Measurements from ENCODE around the gene SHANK2.

Gene SHANK2

DNA sequence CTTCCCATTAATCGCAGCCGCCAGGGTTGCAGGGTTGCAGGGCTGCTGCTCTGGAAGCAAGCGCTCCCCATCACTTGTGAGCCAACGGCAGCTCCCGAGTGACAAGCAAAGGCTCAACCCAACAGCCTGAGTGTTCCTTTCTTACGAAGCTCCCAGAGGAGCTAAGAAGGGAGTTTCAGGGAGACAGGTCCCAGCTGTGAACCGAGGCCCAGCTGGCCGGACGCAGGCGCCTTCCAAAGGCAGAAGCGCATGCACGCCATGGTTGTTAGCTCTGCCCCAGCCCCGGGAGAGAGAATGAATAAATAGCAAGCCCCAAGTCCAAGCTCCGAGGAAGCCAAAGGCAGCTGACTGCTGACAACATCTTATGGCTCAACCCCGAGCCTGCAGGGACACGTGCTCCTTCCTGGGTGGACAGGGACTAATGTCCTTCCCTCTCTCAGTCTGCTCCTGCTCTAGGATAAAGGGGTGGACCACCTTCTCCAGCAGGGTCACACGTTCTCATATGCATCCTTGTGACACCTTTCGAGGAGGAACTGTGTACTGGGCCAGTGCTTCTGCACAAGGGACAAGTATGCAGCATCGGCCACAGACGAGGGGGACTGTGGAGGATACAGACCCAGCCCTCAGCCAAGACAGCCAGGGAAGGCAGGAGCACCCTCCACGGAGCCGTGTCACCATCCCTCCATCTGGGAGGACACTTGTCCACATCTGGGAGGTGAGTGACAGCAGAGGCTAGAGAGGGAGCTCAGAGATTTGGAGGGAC, 29.9 kb downstream of the SHANK2 start:
- no peak for DNase-seq (ENCODE audit: low read depth in 3 of 3)

DNA sequence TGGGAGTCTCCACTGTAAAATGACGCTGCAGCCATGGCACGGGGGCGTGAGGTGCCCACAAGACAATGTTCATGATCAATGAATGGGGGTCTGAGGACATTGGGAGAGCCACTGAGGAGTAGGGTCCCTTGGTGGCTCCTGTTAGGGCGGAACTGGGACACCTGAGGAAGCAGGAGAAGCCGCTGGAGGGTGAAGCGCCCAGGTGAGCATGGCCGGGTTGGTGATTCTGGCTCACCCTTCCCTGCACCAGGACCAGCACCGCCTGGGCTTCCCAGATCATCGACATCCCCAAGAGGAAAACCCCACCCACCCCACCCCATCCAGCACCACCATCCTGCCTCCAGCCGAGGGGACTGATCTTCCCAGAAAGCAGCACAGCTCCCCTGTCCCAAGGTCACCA, 30.6 kb downstream of the SHANK2 start:
- DNase-seq (ENCODE audit: low read depth in 3 of 3), result no peak

DNA sequence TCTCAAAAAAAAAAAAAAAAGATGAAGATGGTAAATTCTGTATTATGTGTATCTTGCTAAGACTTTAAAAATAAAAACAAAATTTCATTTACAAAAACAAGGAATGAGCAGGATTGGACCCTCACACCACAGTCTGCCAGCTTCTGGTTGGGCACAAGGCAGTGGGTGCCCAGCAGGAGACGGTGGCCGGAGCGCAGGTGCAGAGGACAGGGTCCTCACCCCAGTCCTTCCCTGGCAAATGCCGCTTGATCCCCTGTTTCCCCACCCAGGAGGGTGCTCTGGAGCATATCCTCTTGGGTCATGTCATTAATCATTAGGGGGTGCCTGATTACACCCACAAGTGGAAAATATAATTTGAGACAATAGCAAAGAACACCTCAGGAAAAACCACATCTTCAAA, 31.2 kb downstream of the SHANK2 start:
- no peak for DNase-seq (ENCODE audit: low read depth in 3 of 3)

DNA sequence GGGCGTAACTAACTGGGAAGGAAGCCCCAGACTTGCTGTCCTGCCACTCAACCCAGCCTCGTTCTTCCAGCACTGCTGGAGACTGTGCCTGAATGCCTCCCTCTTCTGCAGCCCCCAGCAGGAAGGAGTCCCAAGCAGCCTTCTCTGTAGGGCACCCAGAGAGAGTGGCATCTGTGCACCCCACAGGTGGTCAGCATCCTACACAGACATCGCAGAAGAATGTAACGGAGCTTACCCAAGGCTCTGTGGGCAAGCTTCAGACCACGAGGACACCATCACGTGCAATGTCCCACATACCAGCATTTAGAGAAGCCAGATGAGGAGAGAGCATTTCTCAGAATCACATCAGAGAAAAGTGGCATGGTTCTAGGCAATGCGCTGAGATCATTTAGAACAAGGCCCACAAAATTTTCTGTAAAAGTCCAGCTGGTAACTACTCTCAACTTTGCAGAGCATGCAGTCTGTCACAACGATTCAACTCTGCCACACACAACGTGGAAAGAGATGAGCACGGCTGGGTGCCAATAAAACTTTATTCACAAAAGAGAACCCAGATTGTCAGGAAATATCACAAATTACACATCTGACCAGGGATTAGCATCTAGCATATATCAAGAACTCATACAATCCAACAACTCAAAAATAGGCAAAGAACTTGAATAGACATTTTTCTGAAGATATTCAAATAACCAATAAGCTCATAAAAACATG, 33.4 kb downstream of the SHANK2 start:
- DNase-seq (ENCODE audit: low read depth in 3 of 3), result no peak

DNA sequence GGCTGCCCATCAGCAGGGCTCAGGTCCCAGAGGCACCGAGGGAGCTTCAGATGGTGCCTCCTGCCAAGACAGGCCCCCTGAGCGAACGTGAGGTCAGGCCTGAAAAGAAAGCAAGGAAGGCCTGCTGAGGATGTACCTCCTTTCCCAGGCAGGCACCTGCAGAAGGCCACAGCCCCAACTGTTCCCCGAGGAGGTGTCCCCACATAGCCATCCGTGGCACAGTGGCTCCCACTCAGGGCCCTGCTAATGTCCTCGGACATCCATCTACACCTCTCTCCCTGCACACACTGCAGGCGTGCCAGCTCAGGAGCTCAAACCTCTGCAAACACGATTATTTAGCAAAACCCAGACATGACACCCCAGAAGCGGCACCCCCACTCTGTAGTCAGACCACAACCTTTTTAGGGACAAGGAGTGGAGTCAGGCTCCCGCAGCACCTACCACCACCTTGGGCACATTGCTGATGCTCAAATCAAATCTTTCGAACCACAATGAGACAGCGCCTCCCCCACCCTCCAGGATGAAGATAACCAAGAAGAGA, 36.9 kb downstream of the SHANK2 start:
- no peak for DNase-seq (ENCODE audit: low read depth in 3 of 3)

DNA sequence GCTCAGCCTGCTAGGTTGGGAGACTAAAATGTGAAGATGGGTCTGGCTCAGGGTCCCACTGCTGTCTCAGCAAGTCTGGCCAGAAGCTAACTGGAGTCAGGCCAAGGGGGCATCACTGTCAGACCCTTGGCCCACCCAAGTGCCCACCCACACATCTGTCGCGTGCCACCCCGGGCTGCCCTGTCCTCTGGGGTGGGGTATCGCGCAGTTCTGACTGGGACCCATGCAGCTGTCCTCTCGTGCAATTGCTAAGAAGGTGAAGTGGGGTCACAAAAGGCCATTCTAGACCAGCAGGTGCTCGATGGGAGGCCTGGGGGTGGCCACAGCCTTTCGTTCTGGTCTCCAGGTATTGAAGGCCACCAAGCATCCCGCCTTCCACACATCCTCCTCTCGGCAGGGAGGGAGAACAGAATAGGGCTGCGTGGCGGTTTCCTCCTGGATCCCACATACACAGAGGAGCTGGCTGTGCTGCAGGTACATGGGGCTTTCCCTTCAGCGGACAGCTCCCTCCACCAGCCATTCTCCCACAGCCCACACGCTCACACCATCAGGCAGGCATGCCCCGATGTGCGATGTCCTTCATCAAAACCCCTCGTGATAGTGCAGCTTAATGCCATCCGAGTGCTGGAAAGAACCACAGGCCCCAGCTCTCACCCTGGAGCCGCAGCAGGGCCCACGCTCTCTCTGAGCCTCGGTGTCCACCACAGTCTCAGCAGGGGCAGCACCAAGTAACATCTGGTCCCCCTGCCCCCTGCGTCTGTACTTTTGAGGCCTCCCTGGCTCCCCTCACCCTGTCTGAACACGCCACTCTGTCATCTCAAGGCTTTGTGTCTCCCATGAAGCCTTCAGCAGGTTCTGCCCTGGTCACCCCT, 37.6 kb downstream of the SHANK2 start:
- DNase-seq (ENCODE audit: low read depth in 3 of 3), result no peak

DNA sequence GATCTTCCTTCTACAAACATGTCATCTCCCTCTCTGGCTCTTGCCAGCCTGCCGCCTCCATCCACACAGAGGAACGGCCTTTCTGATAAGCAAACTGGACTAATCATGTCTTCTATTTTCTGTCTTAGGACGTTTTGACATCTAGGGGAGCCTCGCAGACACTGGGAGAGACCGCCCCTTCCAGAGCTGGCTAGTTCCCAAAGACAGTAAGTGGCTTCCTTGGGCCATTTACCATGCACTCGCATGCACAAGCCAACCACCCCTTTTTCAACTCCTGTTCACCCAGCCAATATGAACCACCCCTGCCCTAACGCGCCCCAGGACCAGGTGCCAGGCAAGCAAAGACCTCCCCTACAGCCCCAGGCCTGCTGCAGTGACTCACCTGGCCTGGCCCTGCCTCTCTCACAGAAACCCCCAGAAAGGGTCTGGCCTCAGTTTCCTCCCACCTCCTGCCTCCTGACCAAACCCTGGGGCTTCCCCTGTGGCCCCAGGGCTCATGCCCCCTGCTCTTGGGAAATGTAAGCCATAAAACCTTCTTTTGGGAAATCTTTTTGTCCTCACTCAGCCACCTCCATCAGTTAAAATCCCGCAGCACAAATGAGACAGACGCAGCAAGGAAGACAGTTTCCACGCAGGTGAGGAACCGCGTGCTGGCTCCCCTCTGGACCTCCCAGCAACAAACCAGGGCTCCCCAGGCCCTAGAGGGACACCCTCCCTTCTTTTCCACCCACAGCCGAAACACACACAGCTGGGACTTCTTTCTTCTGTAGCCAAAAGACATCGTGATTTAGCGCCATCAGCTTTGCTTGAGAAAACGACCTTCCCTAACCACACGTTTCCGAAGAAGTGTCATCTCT, 38.5 kb downstream of the SHANK2 start:
- DNase-seq (ENCODE audit: low read depth in 3 of 3), result no peak

DNA sequence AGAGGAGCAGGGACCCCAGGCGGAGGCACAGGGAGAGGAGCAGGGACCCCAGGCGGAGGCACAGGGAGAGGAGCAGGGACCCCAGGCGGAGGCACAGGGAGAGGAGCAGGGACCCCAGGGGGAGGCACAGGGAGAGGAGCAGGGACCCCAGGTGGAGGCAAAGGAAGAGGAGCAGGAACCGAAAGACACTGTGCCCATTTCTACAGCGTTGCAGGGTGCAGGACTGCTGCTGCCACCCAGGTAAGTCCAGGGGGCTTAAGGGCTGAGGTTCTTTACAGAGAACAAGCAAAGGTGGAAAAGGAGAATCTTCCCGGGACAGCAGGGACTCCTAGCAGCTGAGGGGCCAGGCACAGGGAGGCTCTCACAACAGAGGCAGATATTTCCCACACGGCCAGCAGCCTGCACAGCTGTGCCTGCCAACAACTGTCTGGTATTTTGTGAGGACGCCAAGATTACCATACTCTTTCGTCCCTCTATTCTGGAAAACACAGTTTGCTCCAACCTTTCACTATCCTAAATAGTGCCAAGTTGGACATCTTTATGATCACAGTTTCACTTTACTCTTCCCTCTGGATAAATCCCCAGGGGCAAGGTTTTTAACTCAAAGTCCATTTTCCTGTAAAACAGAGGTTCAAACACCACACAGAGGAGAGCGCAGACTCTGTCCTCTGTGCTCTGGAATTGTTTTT, 39.4 kb downstream of the SHANK2 start:
- DNase-seq (ENCODE audit: low read depth in 3 of 3), result no peak

DNA sequence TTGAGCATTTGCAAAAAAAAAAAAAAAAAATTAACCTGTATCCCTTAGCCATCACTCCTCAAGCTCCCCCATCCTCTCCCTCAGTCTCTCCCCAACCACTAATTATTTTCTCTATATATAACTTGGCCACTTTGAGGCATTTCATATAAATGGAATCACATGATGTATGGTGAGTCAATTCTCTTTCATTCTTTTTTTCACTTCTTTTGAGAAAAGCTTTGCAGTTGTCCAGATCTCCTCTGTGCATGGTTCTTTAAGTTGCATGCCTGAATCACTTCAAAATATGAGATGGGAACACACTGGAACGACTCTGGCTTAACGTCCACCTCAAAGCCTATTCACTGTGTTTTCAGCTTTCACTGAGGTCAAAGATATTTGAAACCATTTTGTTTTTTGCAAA, 40.7 kb downstream of the SHANK2 start:
- DNase-seq (ENCODE audit: low read depth in 3 of 3), result no peak

DNA sequence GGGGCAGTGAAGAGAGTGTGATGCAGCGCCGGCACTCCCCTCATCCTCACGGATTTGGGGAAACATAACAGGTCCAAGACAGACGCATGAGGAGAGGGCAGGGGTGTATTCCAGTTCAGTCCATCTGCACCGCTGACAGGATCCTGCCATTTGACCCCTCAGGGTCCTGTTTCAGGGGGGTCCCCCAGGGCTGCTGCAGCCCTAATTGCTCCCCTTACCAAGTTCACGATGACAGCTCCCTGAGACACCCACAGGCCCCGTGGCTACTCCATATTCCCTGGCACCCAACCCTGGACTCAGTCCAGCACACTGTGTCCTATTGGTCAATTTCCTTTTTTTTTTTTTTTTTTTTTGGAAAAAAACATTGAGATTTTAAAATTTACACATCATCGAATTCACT, 41.5 kb downstream of the SHANK2 start:
- no peak for DNase-seq (ENCODE audit: low read depth in 3 of 3)

DNA sequence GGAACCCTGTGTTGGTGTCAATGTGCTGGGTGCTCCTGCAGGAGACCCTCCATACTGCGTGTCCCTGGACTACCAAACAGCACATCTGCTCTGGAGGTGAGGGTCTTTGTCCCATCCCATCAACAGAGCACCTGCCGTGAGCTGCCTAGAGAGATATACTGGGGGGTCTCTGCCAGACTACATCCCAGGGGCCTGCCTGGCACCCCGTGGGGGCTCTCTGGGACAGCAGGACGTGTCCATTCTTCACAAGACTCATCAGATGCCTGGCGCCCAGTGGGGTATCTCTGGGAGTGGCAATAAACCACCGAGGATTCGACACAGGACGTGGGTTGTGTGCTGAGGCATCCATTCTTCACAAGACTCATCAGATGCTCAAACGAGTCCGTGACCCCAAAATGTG, 42.7 kb downstream of the SHANK2 start:
- DNase-seq (ENCODE audit: low read depth in 3 of 3), result no peak

DNA sequence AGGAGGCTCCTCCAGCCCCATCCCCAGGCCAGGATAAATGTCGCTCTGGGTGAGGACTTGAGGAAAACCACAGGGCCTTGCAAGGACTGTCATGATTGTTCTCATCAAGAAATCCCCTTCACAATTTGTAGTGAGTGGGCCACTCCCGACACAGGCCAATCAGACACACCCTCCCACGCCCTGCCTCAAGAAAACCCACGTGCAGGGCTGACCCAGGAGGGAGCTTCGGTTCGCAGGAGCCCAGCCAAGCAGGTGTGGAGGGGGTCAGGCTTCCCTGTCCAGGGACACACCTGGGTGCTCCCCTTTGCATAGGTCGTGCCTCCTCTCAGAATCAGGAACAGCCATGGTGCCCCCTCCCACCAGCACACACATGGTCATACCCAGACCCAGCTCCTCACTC, 43.2 kb downstream of the SHANK2 start:
- no peak for DNase-seq (ENCODE audit: low read depth in 3 of 3)

DNA sequence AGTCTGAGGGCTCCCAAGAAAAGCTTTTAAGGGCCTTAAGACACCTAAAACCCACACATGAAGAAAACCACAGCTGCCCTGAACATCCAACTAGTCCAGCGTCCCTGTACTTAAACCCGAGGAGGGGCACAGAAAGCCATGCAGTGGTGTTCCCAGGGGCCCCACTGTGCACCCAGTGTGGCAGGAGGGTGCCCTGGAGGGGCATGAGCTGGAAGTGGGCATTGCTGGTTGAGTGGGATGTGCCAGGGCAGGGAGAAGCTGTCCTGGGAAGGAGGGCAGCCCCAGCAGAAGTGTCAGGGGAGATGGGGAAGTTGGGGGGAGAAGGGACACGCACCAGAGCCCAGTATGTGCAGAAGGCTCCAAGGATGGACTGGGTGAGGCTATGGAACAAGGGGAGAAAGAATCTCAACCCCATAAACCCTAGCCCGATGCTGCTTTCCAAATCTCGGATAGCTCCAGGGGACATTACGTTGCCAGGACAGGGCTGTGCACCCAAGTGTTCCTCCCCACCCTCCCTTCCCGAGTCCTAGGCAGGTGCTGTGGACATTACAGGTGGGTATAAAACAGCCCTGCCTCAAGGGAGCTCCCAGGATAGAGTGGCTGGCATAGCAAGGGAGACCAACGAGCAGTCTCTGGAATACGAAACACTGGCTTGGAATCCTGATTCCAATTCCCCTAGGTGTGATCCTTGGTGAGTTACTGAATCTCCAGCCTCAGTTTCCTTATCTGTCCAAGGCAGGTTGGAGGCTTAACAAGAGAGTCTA, 44.2 kb downstream of the SHANK2 start:
- DNase-seq (ENCODE audit: low read depth in 3 of 3), result no peak

DNA sequence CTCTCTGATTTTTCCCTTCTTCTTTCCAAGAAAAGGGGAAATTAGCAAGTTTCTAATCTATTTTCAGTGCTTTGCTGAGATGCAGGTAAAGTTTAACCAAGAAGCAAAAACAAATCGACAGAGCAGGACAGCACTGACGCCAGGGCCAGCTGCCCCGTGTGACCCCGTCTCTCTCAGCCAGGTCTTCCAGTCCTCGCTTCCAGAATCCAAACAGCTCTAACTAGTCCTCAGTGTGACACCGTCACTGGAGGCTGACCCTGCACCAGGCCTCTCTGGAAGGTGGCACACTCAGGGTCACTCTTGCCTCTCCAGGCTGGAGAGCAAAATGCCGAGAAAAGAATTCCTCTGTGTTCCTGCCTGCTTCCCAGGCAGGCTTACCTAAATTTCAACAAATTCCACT, 44.8 kb downstream of the SHANK2 start:
- DNase-seq (ENCODE audit: low read depth in 3 of 3), result no peak

DNA sequence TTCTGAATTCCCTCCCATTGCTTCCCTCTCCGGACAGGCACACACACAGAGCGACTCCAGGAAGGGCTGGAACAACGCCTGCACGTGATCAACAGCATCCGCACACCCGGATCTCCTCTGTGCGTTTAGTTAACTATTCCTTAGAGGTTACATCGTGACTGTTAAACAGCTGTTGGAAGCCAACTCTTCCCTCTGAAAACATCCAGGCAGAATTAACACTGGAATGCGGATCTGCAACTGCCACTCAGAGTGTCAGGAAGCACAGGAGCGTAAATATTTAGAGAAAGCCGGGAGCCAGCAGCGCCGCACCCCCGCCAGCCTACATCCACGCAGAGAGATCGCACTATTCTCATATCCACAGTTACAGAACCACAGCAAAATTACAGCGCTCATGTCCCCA, 46.2 kb downstream of the SHANK2 start:
- no peak for DNase-seq (ENCODE audit: low read depth in 3 of 3)

DNA sequence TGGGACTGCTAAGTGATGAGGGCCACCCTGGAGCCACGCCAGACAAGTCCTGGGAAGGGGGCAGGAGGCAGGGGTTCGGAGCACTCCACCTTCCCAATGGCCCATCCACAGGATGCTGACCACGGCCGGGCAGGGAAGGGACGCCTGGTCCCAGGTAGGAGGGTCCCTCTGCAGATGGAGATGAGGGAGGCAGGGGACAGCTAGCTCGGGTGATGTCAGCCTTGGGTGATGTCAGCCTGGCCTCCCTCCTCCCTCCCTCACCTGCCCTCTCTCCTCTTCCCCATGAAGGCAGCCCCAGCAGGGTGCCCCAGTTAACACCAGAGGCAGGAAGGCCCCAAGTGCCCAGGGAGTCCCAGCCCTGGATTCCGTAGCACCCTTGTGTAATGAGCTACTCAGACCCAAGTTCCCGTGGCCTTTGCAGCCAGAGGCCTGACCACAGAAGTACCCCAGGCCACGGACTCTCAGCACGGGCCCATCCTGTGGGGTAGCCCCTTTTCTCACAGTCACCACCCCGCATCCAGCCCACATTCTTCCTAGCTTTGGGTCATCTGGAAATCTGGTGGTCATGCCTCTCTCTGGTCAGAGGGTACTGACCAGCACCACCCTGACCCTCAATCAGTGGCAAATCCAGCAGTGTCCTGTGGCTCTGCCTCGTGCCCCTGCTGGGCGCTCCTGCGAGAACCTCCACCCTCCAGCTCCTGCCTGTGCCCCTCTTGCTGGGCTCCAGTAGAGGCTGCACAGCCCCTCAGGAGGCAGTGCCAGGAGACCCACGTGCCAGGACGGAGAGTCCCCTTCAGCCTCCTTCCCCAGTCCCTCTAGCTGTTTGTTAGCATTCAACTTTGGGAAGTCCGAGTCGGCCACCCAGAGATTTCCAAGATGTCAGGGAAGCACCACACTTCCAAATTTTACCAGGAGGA, 47.4 kb downstream of the SHANK2 start:
- no peak for DNase-seq (ENCODE audit: low read depth in 3 of 3)

DNA sequence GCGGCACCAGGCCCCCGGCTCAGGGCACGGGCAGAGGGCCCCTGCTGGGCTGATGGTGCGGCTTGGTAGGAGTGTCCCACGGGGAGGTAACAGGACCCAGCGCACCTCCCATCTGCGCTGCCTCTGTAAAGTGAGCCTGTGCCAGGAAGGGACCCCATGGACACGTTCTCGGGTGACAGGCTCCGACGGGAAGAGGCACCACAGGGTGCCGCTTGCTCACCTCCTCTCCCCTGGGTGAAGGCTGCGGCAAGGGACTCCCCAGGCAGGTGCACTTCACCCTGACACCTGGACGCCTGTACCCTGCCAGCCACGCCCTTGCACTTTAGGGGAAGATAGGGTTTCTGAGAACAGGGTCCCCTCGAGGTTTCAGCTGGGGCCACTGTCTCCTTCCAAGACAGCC, 48.1 kb downstream of the SHANK2 start:
- no peak for DNase-seq (ENCODE audit: low read depth in 3 of 3)

DNA sequence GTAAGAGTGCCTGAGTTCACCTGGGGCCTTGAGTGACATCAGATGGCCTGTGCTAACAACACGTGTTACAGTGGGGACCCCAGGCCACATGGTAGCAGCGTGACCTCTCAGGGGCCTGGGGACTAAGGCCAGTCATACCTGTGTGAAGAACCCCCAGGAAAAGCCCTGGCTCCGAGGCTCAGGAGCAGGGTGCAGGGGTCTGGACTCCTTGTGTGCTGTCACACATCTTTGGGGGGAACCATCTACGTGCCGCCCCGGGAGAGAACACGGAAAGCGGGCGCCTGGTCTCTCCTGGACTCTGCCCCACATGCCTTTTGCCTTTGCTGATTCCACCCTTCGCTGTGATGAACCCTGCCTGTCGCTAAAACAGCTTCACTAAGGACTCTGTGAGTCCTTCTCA, 48.7 kb downstream of the SHANK2 start:
- no peak for DNase-seq (ENCODE audit: low read depth in 3 of 3)

DNA sequence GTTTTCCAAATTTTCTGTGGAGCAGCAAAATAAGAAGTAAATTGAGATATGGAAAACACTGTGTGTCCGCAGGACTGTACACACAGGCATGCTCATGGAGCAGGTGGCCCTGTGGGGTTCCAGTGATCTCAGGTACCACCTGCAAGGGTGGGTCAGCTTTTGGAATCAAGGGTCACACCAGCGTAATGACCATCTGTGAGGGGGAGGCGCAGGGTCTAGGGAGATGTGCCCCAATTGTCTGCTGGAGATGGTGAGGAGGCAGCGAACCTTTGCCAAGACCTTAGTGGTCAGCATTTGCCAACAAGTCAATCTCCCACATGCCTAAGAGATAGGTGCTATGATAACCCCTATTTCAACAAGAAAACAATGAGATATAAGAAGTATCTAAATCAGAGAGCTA, 49.4 kb downstream of the SHANK2 start:
- DNase-seq (ENCODE audit: low read depth in 3 of 3), result no peak

All from stimulated activated CD4-positive, alpha-beta T cell treated with anti-CD3 and anti-CD28 coated beads, TNF-alpha, amount 100 ng/mL, for 4 hours (primary cell).